Measurements from ENCODE around the gene BMPR1A. TPM values are rescaled to one million over a fixed set of nuclear protein-coding genes. Genes with fewer than 3 reads are reported as not detected.

BMPR1A gene
- total and polyA plus RNA-seq, 2 of the 4 experiments (the other 2 are of a cell fraction): 15.9 to 93.7 TPM

DNA sequence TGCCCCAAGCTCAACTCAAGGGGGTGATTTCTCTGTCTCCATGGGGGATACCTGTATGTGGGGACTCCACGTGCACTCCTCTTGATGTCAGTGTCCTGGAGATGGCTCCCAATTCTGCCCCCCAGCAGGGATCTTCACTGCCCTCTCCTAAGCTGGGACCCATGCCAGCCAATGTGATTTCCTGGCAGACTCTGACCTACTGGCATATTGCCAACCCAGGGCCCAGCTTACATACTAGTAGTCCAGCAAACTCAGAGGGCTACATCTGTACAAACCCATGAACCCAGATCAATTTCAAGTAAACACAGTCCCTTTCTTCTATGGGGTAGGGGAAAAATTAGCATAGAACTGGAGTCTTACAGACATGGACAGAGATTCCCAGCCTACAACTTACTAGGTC is 26.2 kb upstream of the BMPR1A start:
- H3K9ac ChIP-seq (ENCODE audit: low read depth, low read length): no peak overlapping the region
- H3K14ac ChIP-seq (replicated peaks; ENCODE audit: low read depth, low read length): no peak overlapping the region
- no peak overlapping the region for H4K8ac ChIP-seq (ENCODE audit: low read depth in 2 of 2, low read length in 2 of 2)
- no peak overlapping the region for H3K4me3 ChIP-seq (ENCODE audit: insufficient read depth, low read depth, low read length)
- WGBS, 2 experiments (ENCODE audit: extremely low coverage in 2 of 2, insufficient read length in 1 of 2): no CpG with 5 or more reads among the region's 1 CpG
- H3K36me3 ChIP-seq (ENCODE audit: control insufficient read depth, insufficient read depth, low read length): no peaks in the 10 kb centered on the region
- no peak overlapping the region for H2BK5ac ChIP-seq (ENCODE audit: low read depth, low read length, poor library complexity, severe bottlenecking)
- no peak overlapping the region for H4K5ac ChIP-seq (ENCODE audit: low read depth, low read length)
- intact Hi-C loops (cut with micrococcal nuclease): no loop called here
- no peak overlapping the region for H3K23ac ChIP-seq (ENCODE audit: low read depth, low read length)
- ChIA-PET CTCF (interaction anchor here (0.6 kb wide), 1 partner anchor 188 kb away, joined by 3 read pairs; no protein-coding TSS in a partner anchor), POLR2A (ENCODE audit: unreplicated experiment) (no interaction called here)
- no peak overlapping the region for H2AK5ac ChIP-seq (ENCODE audit: low read depth, low read length)
- H2AFZ ChIP-seq (replicated peaks; ENCODE audit: low read length, poor library complexity): no peak overlapping the region
- H3K27me3 ChIP-seq (ENCODE audit: control insufficient read depth, insufficient read depth, low read length): no peaks in the 10 kb centered on the region
- H3K56ac ChIP-seq (ENCODE audit: extremely low read depth, insufficient read depth, low read length): no peak overlapping the region
- no peak overlapping the region for H2BK15ac ChIP-seq (ENCODE audit: low read depth, low read length)
- ATAC-seq (ENCODE audit: low read depth): no peak; the same call in 1 of the 2 replicates
- H3K27ac ChIP-seq (ENCODE audit: insufficient read depth, low read length): no peak overlapping the region
- no peak overlapping the region for H3K18ac ChIP-seq (ENCODE audit: low read depth, low read length)
- no peaks in the 10 kb centered on the region; the same call in 1 of the 2 replicates for H3K4me1 ChIP-seq (ENCODE audit: control insufficient read depth, insufficient read depth, low read length)
- H2BK20ac ChIP-seq (ENCODE audit: low read depth, low read length): no peak overlapping the region
- no peak overlapping the region for H3K4me2 ChIP-seq (ENCODE audit: low read depth, low read length)
- H2BK120ac ChIP-seq (ENCODE audit: low read depth, low read length): no peak overlapping the region
- dilution Hi-C loops (cut with HindIII; ENCODE audit: low sequenced_read_pairs, unreplicated experiment): no loop called here
- H4K20me1 ChIP-seq (ENCODE audit: insufficient read depth, low read length): no peaks in the 10 kb centered on the region
- H3K9me1 ChIP-seq (ENCODE audit: insufficient read depth, low read length): peaks cover 7% of the 10 kb centered on the region; the same call in 1 of the 2 replicates
- in situ Hi-C loops (cut with MboI; ENCODE audit: low sequenced_read_pairs): no loop called here
- H4K91ac ChIP-seq (ENCODE audit: insufficient read depth, low read depth, low read length): no peak overlapping the region
- H3K79me1 ChIP-seq (ENCODE audit: low read depth in 1 of 2, low read length in 2 of 2): no peaks in the 10 kb centered on the region
- H2AK9ac ChIP-seq (replicated peaks; ENCODE audit: low read depth, low read length, poor library complexity): peak overlapping the region; percentile 37
- peak; percentile 6 for DNase-seq
- no peak overlapping the region for H3K4ac ChIP-seq (ENCODE audit: low read depth, low read length)
- H3K9me3 ChIP-seq (ENCODE audit: control insufficient read depth, insufficient read depth, low read length): no peaks in the 10 kb centered on the region
- no peak for TF ChIP-seq SMC3 (IDR thresholded peaks at IDR 0.05; ENCODE audit: low read depth, low read length)
- TF ChIP-seq FOS (IDR thresholded peaks at IDR 0.05; ENCODE audit: low read depth, low read length): no peak
- no peak for TF ChIP-seq RFX5 (IDR thresholded peaks at IDR 0.05; ENCODE audit: low read depth, low read length)
- no peak for TF ChIP-seq CHD1 (IDR thresholded peaks at IDR 0.05; ENCODE audit: low read depth, low read length)
- TF ChIP-seq MAFK (IDR thresholded peaks at IDR 0.05; ENCODE audit: low read depth, low read length): no peak
- no peak for TF ChIP-seq POLR2A (IDR thresholded peaks at IDR 0.05; ENCODE audit: low read depth, low read length)
- TF ChIP-seq USF2 (IDR thresholded peaks at IDR 0.05; ENCODE audit: low read depth, low read length): no peak
- TF ChIP-seq, protein P1, sequence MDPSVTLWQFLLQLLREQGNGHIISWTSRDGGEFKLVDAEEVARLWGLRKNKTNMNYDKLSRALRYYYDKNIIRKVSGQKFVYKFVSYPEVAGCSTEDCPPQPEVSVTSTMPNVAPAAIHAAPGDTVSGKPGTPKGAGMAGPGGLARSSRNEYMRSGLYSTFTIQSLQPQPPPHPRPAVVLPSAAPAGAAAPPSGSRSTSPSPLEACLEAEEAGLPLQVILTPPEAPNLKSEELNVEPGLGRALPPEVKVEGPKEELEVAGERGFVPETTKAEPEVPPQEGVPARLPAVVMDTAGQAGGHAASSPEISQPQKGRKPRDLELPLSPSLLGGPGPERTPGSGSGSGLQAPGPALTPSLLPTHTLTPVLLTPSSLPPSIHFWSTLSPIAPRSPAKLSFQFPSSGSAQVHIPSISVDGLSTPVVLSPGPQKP (IDR thresholded peaks at IDR 0.05; ENCODE audit: borderline replicate concordance, low read depth, low read length): no peak
- TF ChIP-seq MXI1 (IDR thresholded peaks at IDR 0.05; ENCODE audit: borderline replicate concordance, low read depth, low read length): no peak
- TF ChIP-seq RAD21 (IDR thresholded peaks at IDR 0.05; ENCODE audit: low read length): no peak
- no peak for TF ChIP-seq BHLHE40 (IDR thresholded peaks at IDR 0.05; ENCODE audit: low read depth, low read length)
- TF ChIP-seq, protein P2, sequence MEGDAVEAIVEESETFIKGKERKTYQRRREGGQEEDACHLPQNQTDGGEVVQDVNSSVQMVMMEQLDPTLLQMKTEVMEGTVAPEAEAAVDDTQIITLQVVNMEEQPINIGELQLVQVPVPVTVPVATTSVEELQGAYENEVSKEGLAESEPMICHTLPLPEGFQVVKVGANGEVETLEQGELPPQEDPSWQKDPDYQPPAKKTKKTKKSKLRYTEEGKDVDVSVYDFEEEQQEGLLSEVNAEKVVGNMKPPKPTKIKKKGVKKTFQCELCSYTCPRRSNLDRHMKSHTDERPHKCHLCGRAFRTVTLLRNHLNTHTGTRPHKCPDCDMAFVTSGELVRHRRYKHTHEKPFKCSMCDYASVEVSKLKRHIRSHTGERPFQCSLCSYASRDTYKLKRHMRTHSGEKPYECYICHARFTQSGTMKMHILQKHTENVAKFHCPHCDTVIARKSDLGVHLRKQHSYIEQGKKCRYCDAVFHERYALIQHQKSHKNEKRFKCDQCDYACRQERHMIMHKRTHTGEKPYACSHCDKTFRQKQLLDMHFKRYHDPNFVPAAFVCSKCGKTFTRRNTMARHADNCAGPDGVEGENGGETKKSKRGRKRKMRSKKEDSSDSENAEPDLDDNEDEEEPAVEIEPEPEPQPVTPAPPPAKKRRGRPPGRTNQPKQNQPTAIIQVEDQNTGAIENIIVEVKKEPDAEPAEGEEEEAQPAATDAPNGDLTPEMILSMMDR (conservative IDR thresholded peaks at IDR 0.05; ENCODE audit: low read depth, low read length): no peak
- TF ChIP-seq CEBPB (IDR thresholded peaks at IDR 0.05; ENCODE audit: low read depth, low read length): no peak
- no peak for TF ChIP-seq RCOR1 (IDR thresholded peaks at IDR 0.05; ENCODE audit: insufficient replicate concordance, low read length)
- TF ChIP-seq NFE2L2 (IDR thresholded peaks at IDR 0.05; ENCODE audit: low read depth, low read length): no peak
- no peak for TF ChIP-seq MAZ (IDR thresholded peaks at IDR 0.05; ENCODE audit: borderline replicate concordance, low read depth, low read length)
- no TSS peak for BruUV-seq (replicated peaks)
